Activated CD8-positive, alpha-beta T cell treated with anti-CD3 and anti-CD28 coated beads for 36 hours (primary cell): ENCODE results near the gene SIGLEC15. TPM values are rescaled to one million over a fixed set of nuclear protein-coding genes. Genes with fewer than 3 reads are reported as not detected.

Experiments used
- ATAC-seq: fragments of 200-7000 bp; cut with Tn5 transposase; one replicate; pipeline ENCODE4 v1.10.0; 2021; ENCODE audit warnings: mild to moderate bottlenecking, moderate library complexity
- CTCF ChIA-PET: fragments of 350-600 bp; sonication (Branson Sonifier 250); formaldehyde crosslinking; loops from one replicate; lab custom pipeline; 2021; ENCODE audit warnings: antibody characterized with exemption; lab: Charles Lee
- POLR2A ChIA-PET: fragments of 350-600 bp; sonication (Branson Sonifier 250); formaldehyde crosslinking; loops from one replicate; lab custom pipeline; 2021; ENCODE audit warnings: antibody characterized with exemption; lab: Charles Lee
- DNase-seq: peaks from one replicate; pipeline ENCODE4 v3.0.0-alpha.2; 2020
- H3K27ac Mint-ChIP-seq: one replicate; pipeline ENCODE4 v1.8.0; 2021; ENCODE audit warnings: mild to moderate bottlenecking, mixed read lengths
- H3K27me3 Mint-ChIP-seq: one replicate; pipeline ENCODE4 v1.8.0; 2021; ENCODE audit warnings: mixed read lengths
- H3K36me3 Mint-ChIP-seq: one replicate; pipeline ENCODE4 v1.8.0; 2021; ENCODE audit warnings: low read depth, mixed read lengths
- H3K4me1 Mint-ChIP-seq: one replicate; pipeline ENCODE4 v1.8.0; 2021; ENCODE audit warnings: low read depth, mixed read lengths
- H3K4me3 Mint-ChIP-seq: one replicate; pipeline ENCODE4 v1.8.0; 2021; ENCODE audit warnings: mild to moderate bottlenecking, moderate library complexity, mixed read lengths
- H3K9me3 Mint-ChIP-seq: one replicate; pipeline ENCODE4 v1.8.0; 2021; ENCODE audit warnings: mixed read lengths
- intact Hi-C: fragments of 100-400 bp; cut with micrococcal nuclease; formaldehyde crosslinking; loops from one replicate; pipeline ENCODE4 v1.10.0; 2022
- total RNA-seq, 2 experiments: library from RNA; stranded (reverse); gene quantifications; one replicate each; pipeline ENCODE4 v1.2.3, GENCODE V29; 2021
- TF ChIP-seq, protein P1 (sequence below): fragments of 200-600 bp; IDR thresholded peaks from one replicate; pipeline ENCODE4 v1.8.0; 2022; ENCODE audit warnings: antibody characterized with exemption, mild to moderate bottlenecking

Gene SIGLEC15, protein sequence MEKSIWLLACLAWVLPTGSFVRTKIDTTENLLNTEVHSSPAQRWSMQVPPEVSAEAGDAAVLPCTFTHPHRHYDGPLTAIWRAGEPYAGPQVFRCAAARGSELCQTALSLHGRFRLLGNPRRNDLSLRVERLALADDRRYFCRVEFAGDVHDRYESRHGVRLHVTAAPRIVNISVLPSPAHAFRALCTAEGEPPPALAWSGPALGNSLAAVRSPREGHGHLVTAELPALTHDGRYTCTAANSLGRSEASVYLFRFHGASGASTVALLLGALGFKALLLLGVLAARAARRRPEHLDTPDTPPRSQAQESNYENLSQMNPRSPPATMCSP
- total RNA-seq: not detected

DNA sequence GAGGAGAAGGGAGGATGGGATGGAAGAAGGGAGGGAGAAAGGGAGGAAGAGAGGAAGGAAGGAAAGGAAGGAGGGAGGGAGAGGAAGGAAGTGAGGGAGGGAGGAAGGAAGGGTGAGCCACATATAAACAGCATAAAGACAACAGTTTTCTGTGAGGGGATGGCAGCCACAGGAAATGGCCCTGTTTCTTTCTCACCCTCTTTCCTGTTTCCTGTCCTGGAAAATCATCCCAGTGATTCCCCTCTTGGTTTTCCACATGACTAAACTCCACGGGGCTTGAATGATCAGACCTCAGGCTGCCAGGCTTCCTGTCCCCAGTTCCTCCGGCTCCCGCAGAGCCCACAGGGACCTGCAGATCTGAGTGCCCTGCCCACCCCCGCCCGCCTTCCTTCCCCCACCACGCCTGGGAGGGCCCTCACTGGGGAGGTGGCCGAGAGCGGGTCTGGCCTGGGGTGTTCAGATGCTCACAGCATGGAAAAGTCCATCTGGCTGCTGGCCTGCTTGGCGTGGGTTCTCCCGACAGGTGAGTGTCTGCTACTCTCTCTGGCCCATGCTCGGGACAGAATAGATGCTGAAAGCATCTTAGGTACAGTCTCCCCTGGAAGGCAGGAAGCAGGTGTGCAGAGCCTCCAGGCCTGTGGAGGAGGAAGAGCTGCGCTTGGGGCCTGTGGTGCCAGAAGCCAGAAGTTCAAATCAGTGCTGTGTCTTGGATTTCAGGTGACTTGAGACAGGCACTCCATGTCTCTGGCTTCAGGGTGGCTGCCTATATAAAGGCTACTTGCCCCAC is at the start of gene SIGLEC15:
TSS of gene SIGLEC15 (plus strand) at position 418 of the 787 bp plus-strand sequence. CDS start at position 472, 54 bp downstream.
- Mint-ChIP-seq H3K36me3 (no peaks in the 10 kb centered on the region), H3K27me3 (peaks cover 4% of the 10 kb centered on the region), H3K9me3 (peaks cover 2% of the 10 kb centered on the region), H3K27ac (no peak within 1 kb of the TSS), H3K4me3 (no peak within 1 kb of the TSS), H3K4me1 (peaks cover 22% of the 10 kb centered on the region)
- POLR2A ChIA-PET: no interaction called here
- TF ChIP-seq, protein P1, sequence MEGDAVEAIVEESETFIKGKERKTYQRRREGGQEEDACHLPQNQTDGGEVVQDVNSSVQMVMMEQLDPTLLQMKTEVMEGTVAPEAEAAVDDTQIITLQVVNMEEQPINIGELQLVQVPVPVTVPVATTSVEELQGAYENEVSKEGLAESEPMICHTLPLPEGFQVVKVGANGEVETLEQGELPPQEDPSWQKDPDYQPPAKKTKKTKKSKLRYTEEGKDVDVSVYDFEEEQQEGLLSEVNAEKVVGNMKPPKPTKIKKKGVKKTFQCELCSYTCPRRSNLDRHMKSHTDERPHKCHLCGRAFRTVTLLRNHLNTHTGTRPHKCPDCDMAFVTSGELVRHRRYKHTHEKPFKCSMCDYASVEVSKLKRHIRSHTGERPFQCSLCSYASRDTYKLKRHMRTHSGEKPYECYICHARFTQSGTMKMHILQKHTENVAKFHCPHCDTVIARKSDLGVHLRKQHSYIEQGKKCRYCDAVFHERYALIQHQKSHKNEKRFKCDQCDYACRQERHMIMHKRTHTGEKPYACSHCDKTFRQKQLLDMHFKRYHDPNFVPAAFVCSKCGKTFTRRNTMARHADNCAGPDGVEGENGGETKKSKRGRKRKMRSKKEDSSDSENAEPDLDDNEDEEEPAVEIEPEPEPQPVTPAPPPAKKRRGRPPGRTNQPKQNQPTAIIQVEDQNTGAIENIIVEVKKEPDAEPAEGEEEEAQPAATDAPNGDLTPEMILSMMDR: no peak
- intact Hi-C loops: no loop called here
- ATAC-seq (peak; percentile 17), DNase-seq (no peak)
- CTCF ChIA-PET: interaction anchor here (1.6 kb wide), 1 partner anchor 248 kb away, joined by 4 read pairs; no protein-coding TSS in a partner anchor

DNA sequence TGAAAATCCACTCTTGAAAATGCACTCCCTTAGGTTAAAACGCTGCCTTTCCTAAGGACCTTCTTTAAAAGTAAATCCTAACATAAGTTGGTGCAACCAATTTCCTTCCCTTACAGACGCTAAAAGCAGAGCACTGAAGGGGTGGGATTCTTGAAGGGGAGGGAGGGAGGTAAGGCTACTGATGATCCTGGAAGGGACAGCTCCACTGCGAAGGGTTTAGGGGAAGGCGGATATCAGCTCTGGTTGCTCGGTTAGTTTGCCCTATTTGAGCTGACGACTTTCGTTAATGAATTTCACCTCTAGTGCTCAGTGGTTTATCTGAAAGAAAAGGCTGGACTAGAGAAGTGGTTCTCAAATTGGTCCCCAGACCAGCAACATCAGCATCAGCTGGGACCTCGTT is 49.7 kb upstream of the SIGLEC15 start:
- POLR2A ChIA-PET: interaction anchor here (1.0 to 1.4 kb wide), 4 partner anchors 11 to 51 kb away, joined by 3 to 5 read pairs (median 4); no protein-coding TSS in a partner anchor
- intact Hi-C loops: no loop called here
- H3K27ac Mint-ChIP-seq: peak overlapping the region; percentile 32

DNA sequence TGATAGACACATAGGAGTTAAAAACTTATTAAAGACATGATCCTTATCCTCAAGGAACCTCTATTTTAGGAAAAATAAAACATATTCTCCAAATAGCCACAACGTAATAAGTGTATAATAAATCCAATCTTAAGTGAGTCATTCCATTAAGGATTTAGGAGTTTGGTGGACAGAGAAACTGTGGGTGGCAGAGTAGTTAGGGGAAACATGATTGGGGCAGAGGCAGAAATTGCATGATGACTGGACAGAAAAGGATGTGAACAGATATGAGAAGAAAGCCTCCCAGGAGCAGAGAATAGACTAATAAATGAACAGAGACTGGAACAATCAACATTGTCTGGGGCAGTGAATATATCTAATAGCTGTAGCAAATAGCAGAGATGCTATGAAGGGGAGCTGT is 48.1 kb upstream of the SIGLEC15 start:
- no peaks in the 10 kb centered on the region for H3K36me3 Mint-ChIP-seq
- ChIA-PET CTCF (no interaction called here), POLR2A (no interaction called here)
- intact Hi-C loops: no loop called here
- H3K4me1 Mint-ChIP-seq: peaks cover 21% of the 10 kb centered on the region
- ATAC-seq: no peak
- no peak for DNase-seq
- no peak overlapping the region for H3K4me3 Mint-ChIP-seq
- no peak overlapping the region for H3K27ac Mint-ChIP-seq
- no peaks in the 10 kb centered on the region for H3K9me3 Mint-ChIP-seq
- peaks cover 17% of the 10 kb centered on the region for H3K27me3 Mint-ChIP-seq
- TF ChIP-seq, protein P1: no peak

More for the DNA sequence above, 49.7 kb upstream of the SIGLEC15 start:
- H3K36me3 Mint-ChIP-seq: no peaks in the 10 kb centered on the region
- H3K9me3 Mint-ChIP-seq: no peaks in the 10 kb centered on the region
- DNase-seq: no peak
- peaks cover 17% of the 10 kb centered on the region for H3K27me3 Mint-ChIP-seq
- ATAC-seq: no peak
- CTCF ChIA-PET: interaction anchor here (0.9 to 2.0 kb wide), 9 partner anchors 30 to 111 kb away, joined by 3 to 16 read pairs (median 3); no protein-coding TSS in a partner anchor
- peak overlapping the region; percentile 75 for H3K4me3 Mint-ChIP-seq
- H3K4me1 Mint-ChIP-seq: peaks cover 21% of the 10 kb centered on the region
- TF ChIP-seq, protein P1: no peak

DNA sequence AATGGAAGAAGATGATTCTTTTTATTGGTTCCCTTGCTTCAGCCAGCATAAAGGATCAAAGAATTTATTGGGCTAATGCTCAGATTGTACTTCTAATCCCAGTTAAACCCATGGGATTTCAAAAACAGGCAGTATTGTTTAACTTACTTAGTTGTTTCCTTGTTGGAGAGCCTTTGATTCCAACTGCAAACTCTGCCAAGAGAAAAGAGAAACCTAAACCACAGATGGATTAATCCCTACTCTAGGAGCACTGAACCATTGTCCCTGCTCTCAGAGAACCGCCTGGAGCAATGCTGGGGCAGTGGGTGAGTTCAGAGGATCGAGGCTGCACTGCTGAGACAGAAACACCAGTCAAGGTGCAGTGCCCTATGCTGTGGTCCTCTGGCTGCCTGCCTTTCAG is 44.9 kb upstream of the SIGLEC15 start:
- ChIA-PET POLR2A (no interaction called here), CTCF (no interaction called here)
- no peak for DNase-seq
- TF ChIP-seq, protein P1: no peak
- H3K4me3 Mint-ChIP-seq: no peak overlapping the region
- H3K27ac Mint-ChIP-seq: no peak overlapping the region
- peaks cover 12% of the 10 kb centered on the region for H3K27me3 Mint-ChIP-seq
- H3K9me3 Mint-ChIP-seq: no peaks in the 10 kb centered on the region
- no peak for ATAC-seq
- intact Hi-C loops: no loop called here
- peaks cover 7% of the 10 kb centered on the region for H3K4me1 Mint-ChIP-seq
- no peaks in the 10 kb centered on the region for H3K36me3 Mint-ChIP-seq
